Dermis microvascular lymphatic vessel endothelial cell (primary cell): Measurements from ENCODE around the gene MTCP1. TPM values are rescaled to one million over a fixed set of nuclear protein-coding genes. Genes with fewer than 3 reads are reported as not detected.
A peak's percentile ranks its signal among the peaks of the same experiment; 100 is the strongest.

Experiments
- DNase-seq, 2 donors: peaks; one replicate each; pipeline versions ENCODE4 v3.0.0 to v3.0.0-alpha.2; 2010; ENCODE audit warnings: low read depth in 2 of 2
- total RNA-seq: library from RNA; depleted of rRNA; stranded (reverse); fragments of >200 nt; gene quantifications from 2 replicates; pipeline ENCODE4 v1.2.1, GENCODE V29; 2014

Gene MTCP1
- total RNA-seq: 11.5 and 18.4 TPM in 2 replicates

DNA sequence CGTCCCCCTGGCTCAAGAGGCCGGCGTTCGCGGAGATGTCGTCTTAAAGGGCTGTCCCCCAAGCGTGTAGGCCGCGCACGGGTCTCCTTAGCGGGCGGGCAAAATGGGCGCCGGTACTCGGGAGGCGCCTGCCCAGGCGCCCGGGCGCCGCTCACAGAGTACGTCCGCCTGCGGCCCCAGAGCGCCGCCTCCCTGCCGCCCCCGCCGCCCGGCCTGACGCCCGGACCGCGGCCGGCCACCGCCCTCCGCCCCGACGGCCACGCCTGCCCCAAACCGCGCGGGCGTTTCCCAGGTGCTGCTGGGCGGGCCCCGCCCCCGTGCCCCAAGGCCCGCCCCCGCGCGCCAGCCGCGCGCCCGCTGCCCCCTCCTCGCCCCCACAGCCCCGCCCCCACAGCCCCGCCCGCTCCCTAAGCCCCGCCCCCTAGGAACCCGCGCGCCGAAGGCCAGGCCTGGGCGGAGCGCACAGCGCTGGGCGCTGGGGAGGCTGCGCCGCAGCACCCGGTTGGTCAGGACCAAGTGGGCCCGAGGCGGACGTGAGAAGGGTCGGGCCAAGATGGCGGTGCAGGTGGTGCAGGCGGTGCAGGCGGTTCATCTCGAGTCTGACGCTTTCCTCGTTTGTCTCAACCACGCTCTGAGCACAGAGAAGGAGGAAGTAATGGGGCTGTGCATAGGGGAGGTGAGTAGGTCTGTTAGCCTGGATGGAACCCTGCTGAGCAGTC lies at the start of gene MTCP1, which contains the start of the genes BRCC3 and CMC4:
Gene MTCP1, minus strand, starts transcription at position 162 of the 719 bp plus-strand sequence. CDS start 5,126 bp downstream, outside the sequence.
Gene BRCC3, plus strand, starts transcription at position 534 of the 719 bp plus-strand sequence. Its CDS starts 20 bp downstream, at position 554.
Gene CMC4, minus strand, starts transcription at position 162 of the 719 bp plus-strand sequence. CDS start 7,113 bp downstream, outside the sequence.
- peak; percentile 62 to 86 for DNase-seq

GRCh38 chrX:155115174-155115819 lies 44.4 kb upstream of the MTCP1 start:
- no peak for DNase-seq

GRCh38 chrX:155113097-155113496 lies 42.2 kb upstream of the MTCP1 start:
- DNase-seq: no peak

- DNase-seq: no peak
These were observed 41.2 kb upstream of the MTCP1 start for GRCh38 chrX:155112171-155112570.

- no peak for DNase-seq
These were observed 37.5 kb upstream of the MTCP1 start for GRCh38 chrX:155108427-155108826.

GRCh38 chrX:155105919-155106318 lies 35.0 kb upstream of the MTCP1 start:
- no peak for DNase-seq

GRCh38 chrX:155094468-155095061 lies 23.6 kb upstream of the MTCP1 start:
- peak in 1 of 2 donors; percentile 39 for DNase-seq

DNA sequence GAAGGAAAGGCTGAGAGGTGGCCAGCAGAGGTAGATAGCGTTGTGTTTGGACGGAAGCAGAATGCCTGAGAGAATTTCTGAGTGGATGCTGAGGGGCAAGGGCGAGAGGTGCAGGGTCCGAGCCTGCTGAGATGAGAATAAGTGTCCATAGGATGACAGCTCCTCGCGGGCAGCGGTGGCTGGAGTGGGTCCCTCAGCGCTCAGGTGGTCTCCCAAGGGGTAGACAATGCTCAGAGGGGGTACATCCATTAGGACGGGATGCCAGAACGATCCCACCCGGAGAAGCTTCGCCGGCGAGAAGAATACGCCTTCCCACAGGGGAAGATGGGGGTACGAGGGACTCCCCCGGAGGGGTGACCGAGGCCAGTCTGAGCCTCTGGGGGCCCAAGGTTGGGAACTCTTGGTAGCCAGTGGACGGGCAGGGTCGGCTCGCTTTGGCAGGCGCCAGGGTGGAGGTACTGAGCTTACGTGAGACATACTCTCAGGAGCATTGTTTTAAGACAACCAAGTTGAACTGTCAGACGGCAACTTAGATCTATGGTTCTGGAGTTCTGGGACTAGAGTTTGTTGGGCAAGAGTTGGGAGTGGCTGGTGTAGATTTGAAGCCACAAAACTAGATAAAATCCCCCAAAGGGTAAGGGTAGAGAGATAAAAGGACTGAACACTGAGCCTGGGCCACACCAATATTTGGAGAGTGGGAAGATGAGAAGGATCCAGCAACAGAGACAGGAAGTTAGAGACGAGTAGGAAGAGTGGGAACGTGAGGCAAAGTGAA lies 16.2 kb upstream of the MTCP1 start:
- DNase-seq: no peak

DNA sequence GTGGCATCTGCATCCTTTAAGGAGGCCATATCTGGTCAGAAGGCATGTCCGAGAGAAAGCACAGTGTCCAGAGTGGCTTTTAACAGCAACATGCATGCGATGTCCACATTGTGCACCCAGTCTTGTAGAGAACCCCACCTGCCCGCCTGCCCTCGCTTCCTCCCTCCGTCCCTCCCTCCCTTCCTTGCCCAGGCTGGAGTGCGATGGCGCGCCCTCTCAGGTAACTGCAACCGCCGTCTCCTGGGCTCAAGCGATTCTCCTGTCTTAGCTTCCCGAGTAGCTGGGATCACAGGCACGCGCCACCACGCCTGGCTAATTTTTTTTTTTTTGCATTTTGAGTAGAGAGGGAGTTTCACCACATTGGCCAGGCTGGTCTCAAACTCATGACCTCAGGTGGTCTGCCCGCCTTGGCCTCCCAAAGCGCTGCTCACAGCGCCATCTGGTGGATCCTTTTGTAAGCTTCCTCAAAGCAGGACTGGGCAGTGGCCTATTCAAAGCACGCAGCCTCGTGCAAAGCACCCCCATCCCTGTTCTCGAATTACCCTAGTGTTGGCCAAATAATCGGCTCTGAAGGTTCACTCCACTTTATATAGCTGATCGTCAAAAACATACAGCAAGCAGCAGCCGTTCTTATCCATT lies 15.4 kb upstream of the MTCP1 start:
- DNase-seq: no peak

DNA sequence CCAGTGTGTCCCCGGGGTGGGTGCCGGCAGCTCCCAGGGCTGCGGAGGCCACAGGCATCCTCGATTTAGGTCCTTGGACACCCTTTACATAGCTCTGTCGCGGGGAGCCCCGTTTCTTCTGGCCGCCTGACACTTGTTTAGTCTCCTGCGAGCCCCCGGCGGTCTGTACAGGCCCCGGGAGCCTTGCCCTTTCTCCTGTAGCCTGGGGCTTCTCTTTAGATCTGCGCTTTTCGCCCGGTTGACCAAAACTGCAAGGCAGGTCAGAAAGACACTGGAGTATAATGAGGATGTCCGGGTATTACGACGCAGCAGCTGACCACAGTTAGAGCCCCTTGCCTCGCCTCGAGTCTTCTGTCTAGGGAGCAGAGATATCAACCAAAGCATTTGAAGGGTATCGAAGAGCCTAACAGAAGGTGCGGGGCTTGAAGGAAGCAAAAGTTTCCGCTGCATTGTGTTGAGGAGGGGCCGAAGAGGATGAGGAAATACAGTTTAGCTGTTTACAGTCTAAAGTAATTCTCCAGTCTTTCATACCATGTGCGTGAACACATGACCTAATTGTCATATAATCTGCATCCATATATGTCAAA lies 851 bp upstream of the MTCP1 start:
- peak in 1 of 2 donors; percentile 24 for DNase-seq

DNA sequence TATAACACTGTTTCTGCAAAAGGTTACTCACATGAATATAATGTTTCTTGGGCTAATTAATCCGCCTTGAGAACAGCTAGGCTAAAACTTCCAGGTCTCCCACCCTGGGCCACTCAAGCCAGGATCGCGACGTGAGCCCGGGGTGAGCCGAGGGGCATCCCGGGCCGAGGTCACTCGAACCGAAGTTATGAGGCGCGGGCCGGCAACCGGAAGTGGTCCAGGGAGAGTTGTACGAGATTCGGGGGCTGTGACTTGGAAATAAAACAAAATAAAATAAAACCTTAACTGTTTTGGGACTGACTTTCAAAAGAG lies 317 bp downstream of the MTCP1 start:
- DNase-seq: peak in 1 of 2 donors; percentile 1

GRCh38 chrX:155070038-155070437 lies 898 bp downstream of the MTCP1 start:
- peak in 1 of 2 donors; percentile 0 for DNase-seq

DNA sequence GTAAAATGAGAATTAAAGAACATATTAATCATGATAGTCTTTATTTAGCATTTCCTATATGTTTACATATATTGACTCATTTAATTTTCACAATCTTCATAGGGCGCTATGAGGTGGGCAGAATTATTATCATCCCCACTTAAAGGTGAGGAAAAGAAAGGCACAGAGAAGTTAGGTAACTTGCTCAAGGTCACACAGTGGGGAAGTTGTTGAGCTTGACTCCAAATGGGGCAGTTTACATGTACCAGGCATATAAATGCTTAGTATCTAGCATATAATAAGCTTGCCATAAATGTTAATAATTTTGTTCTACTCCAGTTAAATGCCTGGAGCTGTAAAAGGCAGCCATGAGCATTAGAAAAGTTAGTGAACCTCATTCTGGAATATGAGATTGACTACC lies 1.5 kb downstream of the MTCP1 start:
- no peak for DNase-seq

DNA sequence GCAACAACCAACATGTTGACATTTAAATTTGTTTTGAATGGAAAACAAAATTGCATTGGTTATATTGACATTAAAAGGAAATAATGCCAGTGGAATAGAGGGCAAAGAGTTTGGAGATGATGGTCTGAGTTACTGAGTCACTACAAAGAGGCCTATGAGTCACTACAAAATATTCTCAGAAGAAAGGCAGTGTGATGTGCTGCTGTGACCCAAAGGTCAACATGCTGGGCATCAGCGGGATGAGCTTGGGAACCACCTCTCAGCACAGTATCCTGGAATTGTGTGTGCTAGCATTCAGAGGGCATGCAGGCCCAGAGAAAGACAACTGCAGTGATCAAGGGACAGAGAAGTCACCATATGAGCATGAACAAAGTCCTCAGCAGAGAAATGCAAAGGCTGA lies 2.8 kb downstream of the MTCP1 start:
- peak in 1 of 2 donors; percentile 67 for DNase-seq

DNA sequence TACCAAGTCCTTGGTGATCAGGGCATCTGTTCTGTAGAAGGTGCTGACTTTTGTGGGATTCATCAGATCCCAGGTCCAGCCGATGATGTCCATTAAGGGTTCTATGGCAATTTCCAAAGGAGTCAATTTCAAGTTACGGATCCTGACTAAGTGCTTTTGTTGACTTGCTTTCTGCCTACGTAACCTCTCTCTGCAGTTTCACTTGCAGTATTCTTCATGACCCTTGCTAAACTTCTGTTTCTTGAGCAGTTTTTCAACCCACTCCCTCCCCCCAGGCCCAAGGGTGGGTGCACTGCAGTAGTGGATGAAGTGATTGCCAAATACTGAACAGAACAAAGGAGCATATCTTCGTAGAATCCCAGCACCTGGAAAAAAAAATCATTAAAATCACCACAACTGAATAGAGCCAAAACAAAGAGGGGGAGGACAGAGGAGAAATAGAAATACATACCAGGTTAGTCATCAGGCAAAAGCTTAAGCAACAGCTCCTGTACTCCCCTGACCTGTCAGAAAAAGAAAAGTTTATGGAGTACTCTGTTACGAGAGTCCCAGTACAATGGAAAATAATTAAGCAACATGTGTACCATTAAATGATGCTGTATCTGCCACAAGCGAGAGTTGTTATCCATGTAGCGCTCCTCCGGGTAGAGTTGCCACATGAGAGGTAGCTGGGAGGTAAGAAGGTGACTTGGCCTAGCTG lies 5.8 kb downstream of the MTCP1 start:
- DNase-seq: no peak

DNA sequence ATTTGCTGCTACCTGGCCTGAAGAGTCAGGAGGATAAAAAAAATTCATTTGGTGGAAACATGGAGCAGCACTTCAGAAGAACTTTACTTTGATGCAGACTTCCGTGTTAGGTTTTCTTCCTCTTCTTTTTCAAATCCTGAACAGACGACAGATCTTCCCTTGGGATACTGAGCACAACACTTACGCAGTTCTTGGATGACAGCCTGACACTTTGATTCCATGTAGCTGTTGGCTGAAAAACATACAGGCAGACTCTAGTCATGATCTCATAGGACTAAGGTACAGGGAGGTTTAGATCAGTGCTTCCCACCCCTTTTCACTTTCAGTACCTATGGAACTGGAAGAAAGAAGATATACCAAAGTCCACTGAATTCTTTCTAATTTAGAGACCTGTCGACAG lies 9.2 kb downstream of the MTCP1 start:
- DNase-seq: no peak

DNA sequence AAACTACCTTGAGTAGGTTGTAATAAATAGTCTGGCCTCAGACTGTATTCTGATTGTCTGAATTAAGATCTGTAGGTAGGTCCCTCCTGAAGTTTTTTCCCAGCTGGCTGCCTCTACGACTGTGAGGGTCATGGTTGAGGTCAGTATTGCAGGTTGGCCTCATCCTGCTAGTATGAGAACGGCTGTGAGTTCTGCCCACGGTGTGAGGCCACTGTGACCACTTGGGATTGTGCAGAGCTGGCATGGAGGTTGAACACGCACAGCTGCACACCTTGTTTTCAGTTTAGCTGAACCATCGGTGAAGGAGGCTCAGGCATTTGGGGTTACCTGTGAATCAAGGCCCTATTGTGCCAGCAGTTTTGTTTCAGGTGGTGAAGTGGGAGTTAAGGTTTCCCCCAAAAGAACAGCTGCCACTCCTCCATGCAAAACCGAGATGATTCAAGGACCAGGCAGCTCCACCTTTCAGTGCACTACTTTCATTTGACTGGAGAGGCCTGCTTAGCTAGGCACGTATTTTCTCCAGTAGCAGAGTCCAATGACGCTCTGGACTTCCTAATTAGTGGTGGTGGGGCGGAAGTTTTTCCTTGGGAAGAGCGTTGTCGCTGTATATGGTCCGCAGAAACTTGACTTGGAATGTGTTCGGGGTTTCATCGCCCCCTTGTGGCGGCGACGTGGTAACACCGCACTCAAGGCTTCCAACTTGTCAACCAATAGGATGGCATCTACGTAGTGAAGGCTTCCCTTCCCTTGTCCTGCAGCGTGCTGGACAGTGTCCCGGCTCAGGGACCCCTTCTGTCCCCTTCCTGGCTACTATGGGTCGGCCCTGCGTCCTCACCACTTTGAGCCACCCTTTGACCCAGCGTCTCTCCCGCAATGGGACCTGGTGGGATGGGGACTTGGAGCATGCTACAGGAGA lies 13.8 kb downstream of the MTCP1 start:
- peak; percentile 55 to 72 for DNase-seq

- DNase-seq: no peak
These were observed 14.5 kb downstream of the MTCP1 start for GRCh38 chrX:155056471-155056870.

- no peak for DNase-seq
These were observed 15.4 kb downstream of the MTCP1 start for GRCh38 chrX:155055494-155055893.
